Liver (tissue), 9 donors: ENCODE results near the gene UBE2L5. TPM values are rescaled to one million over a fixed set of nuclear protein-coding genes. Genes with fewer than 3 reads are reported as not detected.

ENCODE experiments used
- DNase-seq: peaks from one replicate; pipeline ENCODE4 v3.0.0-alpha.2; 2017; ENCODE audit warnings: low spot score
- H3K27ac ChIP-seq, 2 donors: one replicate each; pipeline ENCODE4 v1.7.0; 2013; ENCODE audit warnings: inconsistent platforms in 2 of 2, low read length in 2 of 2, control low read depth in 1 of 2, low read depth in 1 of 2, mild to moderate bottlenecking in 1 of 2
- H3K27me3 ChIP-seq, 4 donors: one replicate each; pipeline versions ENCODE4 v1.6.1 to v1.7.0; 2013; ENCODE audit warnings: low read length in 3 of 4, inconsistent platforms in 1 of 4, mild to moderate bottlenecking in 1 of 4, moderate library complexity in 1 of 4; ENCODE audit not compliant: control insufficient read depth in 4 of 4, insufficient read depth in 4 of 4
- H3K36me3 ChIP-seq, 4 donors: one replicate each; pipeline versions ENCODE4 v1.6.1 to v1.7.0; 2013; ENCODE audit warnings: low read length in 3 of 4, mild to moderate bottlenecking in 3 of 4, low read depth in 1 of 4, moderate library complexity in 1 of 4; ENCODE audit not compliant: control insufficient read depth in 4 of 4, insufficient read depth in 3 of 4
- H3K4me1 ChIP-seq, 4 donors: one replicate each; pipeline versions ENCODE4 v1.6.1 to v1.7.0; 2013; ENCODE audit warnings: low read length in 3 of 4, mild to moderate bottlenecking in 3 of 4, moderate library complexity in 1 of 4; ENCODE audit not compliant: control insufficient read depth in 4 of 4, insufficient read depth in 4 of 4
- H3K4me3 ChIP-seq, 3 donors: one replicate each; pipeline versions ENCODE4 v1.6.1 to v1.7.0; 2013; ENCODE audit warnings: low read length in 3 of 3, control low read depth in 1 of 3, low read depth in 1 of 3, mild to moderate bottlenecking in 1 of 3
- H3K9ac ChIP-seq, 2 donors: one replicate each; pipeline ENCODE4 v1.7.0; 2013; ENCODE audit warnings: low read length in 2 of 2, mild to moderate bottlenecking in 2 of 2, moderate library complexity in 2 of 2, control low read depth in 1 of 2, low read depth in 1 of 2
- H3K9me3 ChIP-seq, 4 donors: one replicate each; pipeline versions ENCODE4 v1.6.1 to v1.7.0; 2013; ENCODE audit warnings: low read length in 3 of 4; ENCODE audit not compliant: control insufficient read depth in 4 of 4
- EGR1 ChIP-seq, 2 donors: IDR thresholded peaks; 2 replicates each; pipeline ENCODE4 v1.6.1; 2016 to 2018; ENCODE audit warnings: antibody characterized with exemption in 2 of 2, low read depth in 2 of 2
- FOXA1 ChIP-seq: IDR thresholded peaks from 2 replicates; pipeline ENCODE4 v1.6.1; 2016; ENCODE audit warnings: antibody characterized with exemption
- FOXA2 ChIP-seq: IDR thresholded peaks from 2 replicates; pipeline ENCODE4 v1.6.1; 2016; ENCODE audit warnings: antibody characterized with exemption
- GABPA ChIP-seq, 2 donors: IDR thresholded peaks in 1 of 2; conservative IDR thresholded peaks in 1 of 2; 2 replicates each; pipeline ENCODE4 v1.6.1; 2016; ENCODE audit warnings: antibody characterized with exemption in 2 of 2, mild to moderate bottlenecking in 1 of 2, moderate library complexity in 1 of 2
- HNF4A ChIP-seq, 2 donors: conservative IDR thresholded peaks; 2 replicates each; pipeline ENCODE4 v1.6.1; 2016; ENCODE audit warnings: antibody characterized with exemption in 2 of 2, mild to moderate bottlenecking in 2 of 2
- HNF4G ChIP-seq: IDR thresholded peaks from 2 replicates; pipeline ENCODE4 v1.6.1; 2016; ENCODE audit warnings: antibody characterized with exemption
- JUND ChIP-seq, 2 donors: IDR thresholded peaks; 2 replicates each; pipeline ENCODE4 v1.6.1; 2016; ENCODE audit warnings: antibody characterized with exemption in 2 of 2
- MAX ChIP-seq: IDR thresholded peaks from 2 replicates; pipeline ENCODE4 v1.6.1; 2016; ENCODE audit warnings: antibody characterized with exemption
- NR2F2 ChIP-seq: IDR thresholded peaks from 2 replicates; pipeline ENCODE4 v1.6.1; 2016; ENCODE audit warnings: antibody characterized with exemption
- RAD21 ChIP-seq, 2 donors: IDR thresholded peaks; 2 replicates each; pipeline ENCODE4 v1.6.1; 2016; ENCODE audit warnings: antibody characterized with exemption in 2 of 2, mild to moderate bottlenecking in 2 of 2
- REST ChIP-seq: IDR thresholded peaks from 2 replicates; pipeline ENCODE4 v1.6.1; 2016; ENCODE audit warnings: antibody characterized with exemption, mild to moderate bottlenecking
- RXRA ChIP-seq, 2 donors: IDR thresholded peaks; 2 replicates each; pipeline ENCODE4 v1.6.1; 2017 to 2018; ENCODE audit warnings: antibody characterized with exemption in 2 of 2, mild to moderate bottlenecking in 1 of 2
- SP1 ChIP-seq: IDR thresholded peaks from 2 replicates; pipeline ENCODE4 v1.6.1; 2018; ENCODE audit warnings: antibody characterized with exemption, mild to moderate bottlenecking
- TAF1 ChIP-seq: conservative IDR thresholded peaks from 2 replicates; pipeline ENCODE4 v1.6.1; 2016; ENCODE audit warnings: antibody characterized with exemption, mild to moderate bottlenecking
- YY1 ChIP-seq: IDR thresholded peaks from 2 replicates; pipeline ENCODE4 v1.6.1; 2016; ENCODE audit warnings: antibody characterized with exemption, mild to moderate bottlenecking
- ZBTB33 ChIP-seq: IDR thresholded peaks from 2 replicates; pipeline ENCODE4 v1.6.1; 2016; ENCODE audit warnings: antibody characterized with exemption
- WGBS: extraction: QIAGEN DNeasy Blood & Tissue Kit; methylation state at CpG from one replicate; pipeline ENCODE4 v1.1.7; 2013; 5-methylcytosine and 5-hydroxymethylcytosine counted together
- polyA plus RNA-seq, 2 donors: library from polyadenylated mRNA; stranded (reverse) in 1 of 2; unstranded in 1 of 2; fragments of 200-250 nt in 1 of 2; fragments of >200 nt in 1 of 2; fragmentation: Nextera tagmentation in 1 of 2; extraction: Ambion mirVana in 1 of 2; gene quantifications; one replicate each; pipeline versions ENCODE4 v1.2.1 to v1.2.3, GENCODE V29; 2013 to 2015
- total RNA-seq, 2 donors: library from RNA; depleted of rRNA; stranded (reverse); fragments of >200 nt; gene quantifications; one replicate each; pipeline ENCODE4 v1.2.3, GENCODE V29; 2014
- TF ChIP-seq, protein P1 (sequence below): IDR thresholded peaks from 2 replicates; pipeline ENCODE4 v1.6.1; 2016; ENCODE audit warnings: antibody characterized with exemption
- TF ChIP-seq, protein P2 (sequence below): fragments of 150-350 bp; IDR thresholded peaks from 2 replicates; pipeline ENCODE4 v1.5.1; 2017; ENCODE audit warnings: improper control_type of control experiment, low read depth, low read length; ENCODE audit not compliant: missing input control
- donor health status: healthy.
- donor health status: healthy.
- donor health status: healthy.
- donor health status: healthy.
- donor health status: healthy.

The UBE2L5 gene
- total and polyA plus RNA-seq, 4 donors = 0.10 TPM; not detected in 3

- Histone ChIP-seq H3K4me3 (peak within 1 kb of the TSS; percentile 67 to 98 (median 74)), H3K27ac (peak within 1 kb of the TSS; percentile 98 to 99), H3K9me3 (no peaks in the 10 kb centered on the region), H3K9ac (peak within 1 kb of the TSS; percentile 42 to 88), H3K27me3 (no peaks in the 10 kb centered on the region), H3K4me1 (peaks cover 3 to 31% (median 21%) of the 10 kb centered on the region in 4 donors), H3K36me3 (peaks cover 0 to 8% (median 5%) of the 10 kb centered on the region in 4 donors)
- TF ChIP-seq GABPA (IDR thresholded peaks at IDR 0.05 in 1 of 2, conservative IDR thresholded peaks at IDR 0.05 in 1 of 2) = no peak
- peak; percentile 95 for TF ChIP-seq TAF1
- peak; percentile 27 to 30 for TF ChIP-seq JUND (IDR thresholded peaks at IDR 0.05)
- peak; percentile 12 for TF ChIP-seq FOXA2
- TF ChIP-seq, protein P1, sequence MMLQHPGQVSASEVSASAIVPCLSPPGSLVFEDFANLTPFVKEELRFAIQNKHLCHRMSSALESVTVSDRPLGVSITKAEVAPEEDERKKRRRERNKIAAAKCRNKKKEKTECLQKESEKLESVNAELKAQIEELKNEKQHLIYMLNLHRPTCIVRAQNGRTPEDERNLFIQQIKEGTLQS = no peak
- TF ChIP-seq RAD21 (IDR thresholded peaks at IDR 0.05) = peak; percentile 51 to 71
- TF ChIP-seq YY1 = peak; percentile 86
- TF ChIP-seq SP1 = peak; percentile 92
- TF ChIP-seq REST = peak; percentile 84
- TF ChIP-seq ZBTB33 = no peak
- under 1% methylated on average over 57 of the region's 57 CpGs for WGBS
- DNase-seq = peak; percentile 98
These were observed 43.5 kb downstream of the UBE2L5 start, which contains the start of gene HMGB1 for GRCh38 chr13:30465593-30466357. Gene HMGB1, minus strand, starts transcription at chr13:30465936. Its CDS starts 2,256 bp downstream, at chr13:30463680.

DNA sequence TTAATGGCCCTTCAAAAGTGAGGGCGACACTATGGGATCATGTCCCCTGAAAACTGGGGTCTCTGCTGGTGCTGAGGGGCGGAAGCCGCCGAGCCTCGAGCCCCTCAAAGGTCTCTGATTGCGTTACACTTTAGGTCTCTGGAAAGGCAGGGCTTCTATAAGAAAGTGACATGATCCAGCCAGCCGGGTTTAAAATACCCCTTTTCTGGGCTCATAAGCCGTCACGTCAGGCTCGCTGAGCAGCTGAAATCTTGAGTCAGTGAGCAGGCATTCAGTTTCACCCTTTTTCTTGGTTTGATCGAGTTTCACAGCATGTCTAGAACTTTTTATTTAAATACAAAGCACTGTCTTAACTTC is 44.0 kb downstream of the UBE2L5 start:
- WGBS = 24% methylated on average over 11 of the region's 11 CpGs
- Histone ChIP-seq H3K27ac (no peak overlapping the region), H3K4me3 (peak overlapping the region in 1 of 3 donors; percentile 8), H3K4me1 (peaks cover 3 to 29% (median 21%) of the 10 kb centered on the region in 4 donors), H3K36me3 (peaks cover 0 to 8% (median 4%) of the 10 kb centered on the region in 4 donors), H3K9ac (no peak overlapping the region), H3K9me3 (no peaks in the 10 kb centered on the region), H3K27me3 (no peaks in the 10 kb centered on the region)
- TF ChIP-seq SP1 = no peak
- TF ChIP-seq RAD21 (IDR thresholded peaks at IDR 0.05) = no peak
- TF ChIP-seq HNF4A (conservative IDR thresholded peaks at IDR 0.05) = no peak
- no peak for TF ChIP-seq FOXA2
- TF ChIP-seq, protein P2, sequence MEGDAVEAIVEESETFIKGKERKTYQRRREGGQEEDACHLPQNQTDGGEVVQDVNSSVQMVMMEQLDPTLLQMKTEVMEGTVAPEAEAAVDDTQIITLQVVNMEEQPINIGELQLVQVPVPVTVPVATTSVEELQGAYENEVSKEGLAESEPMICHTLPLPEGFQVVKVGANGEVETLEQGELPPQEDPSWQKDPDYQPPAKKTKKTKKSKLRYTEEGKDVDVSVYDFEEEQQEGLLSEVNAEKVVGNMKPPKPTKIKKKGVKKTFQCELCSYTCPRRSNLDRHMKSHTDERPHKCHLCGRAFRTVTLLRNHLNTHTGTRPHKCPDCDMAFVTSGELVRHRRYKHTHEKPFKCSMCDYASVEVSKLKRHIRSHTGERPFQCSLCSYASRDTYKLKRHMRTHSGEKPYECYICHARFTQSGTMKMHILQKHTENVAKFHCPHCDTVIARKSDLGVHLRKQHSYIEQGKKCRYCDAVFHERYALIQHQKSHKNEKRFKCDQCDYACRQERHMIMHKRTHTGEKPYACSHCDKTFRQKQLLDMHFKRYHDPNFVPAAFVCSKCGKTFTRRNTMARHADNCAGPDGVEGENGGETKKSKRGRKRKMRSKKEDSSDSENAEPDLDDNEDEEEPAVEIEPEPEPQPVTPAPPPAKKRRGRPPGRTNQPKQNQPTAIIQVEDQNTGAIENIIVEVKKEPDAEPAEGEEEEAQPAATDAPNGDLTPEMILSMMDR = no peak
- TF ChIP-seq NR2F2 = no peak
- no peak for TF ChIP-seq JUND (IDR thresholded peaks at IDR 0.05)
- no peak for TF ChIP-seq HNF4G
- no peak for TF ChIP-seq GABPA (IDR thresholded peaks at IDR 0.05 in 1 of 2, conservative IDR thresholded peaks at IDR 0.05 in 1 of 2)
- no peak for TF ChIP-seq REST
- TF ChIP-seq, protein P1 = no peak
- TF ChIP-seq MAX = no peak
- TF ChIP-seq FOXA1 = no peak
- TF ChIP-seq YY1 = no peak
- no peak for TF ChIP-seq EGR1 (IDR thresholded peaks at IDR 0.05; ENCODE audit: low read depth in 2 of 2)
- no peak for TF ChIP-seq RXRA (IDR thresholded peaks at IDR 0.05)
- DNase-seq = no peak
